HCT116 (cell line): ENCODE measurements around the gene XKR3. TPM values are rescaled to one million over a fixed set of nuclear protein-coding genes. Genes with fewer than 3 reads are reported as not detected.
"Not testable (repeated sequence)": the region's sequence is repeated elsewhere in the genome, so short reads cannot be mapped to it uniquely, and the experiment has no call there.

Source experiments
- ATAC-seq: fragments of 200-7000 bp; cut with Tn5 transposase; 2 replicates; pipeline ENCODE4 v1.9.1; 2020; ENCODE audit warnings: mild to moderate bottlenecking, moderate library complexity
- BruUV-seq: library from RNA; stranded (reverse); fragments of 400-500 nt; replicated peaks from 2 replicates; lab custom pipeline; 2021; lab: Mats Ljungman, UMichigan
- CTCF ChIA-PET: fragments of 300-600 bp; sonication (Branson Sonifier 250); formaldehyde crosslinking; loops from one replicate; lab custom pipeline; 2021; ENCODE audit warnings: antibody characterized with exemption; lab: Charles Lee
- POLR2A ChIA-PET: fragments of 300-600, 350-600 bp; sonication (Branson Sonifier 250); formaldehyde crosslinking; loops from one replicate; lab custom pipeline; 2021; ENCODE audit warnings: antibody characterized with exemption; lab: Charles Lee
- RAD21 ChIA-PET, 2 experiments: fragments of 300-600 bp; sonication (Branson Sonifier 250); formaldehyde crosslinking; loops; one replicate each; lab custom pipeline; 2023; ENCODE audit warnings: low total read pairs in 2 of 2; ENCODE audit not compliant: uncharacterized antibody in 2 of 2, unreplicated experiment in 2 of 2, low non-redundant PET in 1 of 2; lab: Charles Lee
- DNase-seq: peaks from one replicate; pipeline ENCODE4 v3.0.0-alpha.2; 2010; ENCODE audit warnings: low read depth, low spot score
- H2AFZ ChIP-seq: fragments of 200-600 bp; shearing (Covaris generic), sonication (generic); 2 replicates; pipeline ENCODE4 v1.6.1; 2017; ENCODE audit warnings: low read depth, mixed run types, mixed read lengths, antibody characterized with exemption, low read length; ENCODE audit not compliant: poor library complexity, severe bottlenecking
- H3K27ac ChIP-seq: 2 replicates; pipeline ENCODE4 v1.5.1; 2012; ENCODE audit warnings: low read depth, low read length
- H3K27me3 ChIP-seq: fragments of 200-600 bp; sonication (generic); 2 replicates; pipeline ENCODE4 v1.6.1; 2016; ENCODE audit warnings: mixed run types, low read length, mixed read lengths; ENCODE audit not compliant: insufficient read depth
- H3K36me3 ChIP-seq, 2 experiments: fragments of 200-500 bp in 1 of 2; fragments of 200-600 bp in 1 of 2; sonication (Bioruptor generic) in 1 of 2; sonication (generic) in 1 of 2; 2 replicates each; pipeline versions ENCODE4 v1.5.1 to v1.6.1; 2014 to 2016; ENCODE audit warnings: low read length in 2 of 2, inconsistent platforms in 1 of 2, mixed read lengths in 1 of 2, mixed run types in 1 of 2; ENCODE audit not compliant: insufficient read depth in 2 of 2, control insufficient read depth in 1 of 2
- H3K4me1 ChIP-seq, 2 experiments: fragments of 200-600 bp in 1 of 2; sonication (generic) in 1 of 2; 2 replicates each; pipeline versions ENCODE4 v1.5.1 to v1.6.1; 2012 to 2017; ENCODE audit warnings: low read length in 2 of 2, inconsistent platforms in 1 of 2, mild to moderate bottlenecking in 1 of 2, mixed read lengths in 1 of 2, mixed run types in 1 of 2, moderate library complexity in 1 of 2; ENCODE audit not compliant: insufficient read depth in 2 of 2, control insufficient read depth in 1 of 2
- H3K4me2 ChIP-seq: fragments of 200-600 bp; sonication (generic); 2 replicates; pipeline ENCODE4 v1.6.1; 2017; ENCODE audit warnings: mixed run types, low read length, mixed read lengths
- H3K4me3 ChIP-seq, 2 experiments: fragments of 200-600 bp in 1 of 2; sonication (generic) in 1 of 2; replicated peaks in 1 of 2; 2 replicates each; pipeline ENCODE4 v1.5.1; 2011 to 2016; ENCODE audit warnings: low read length in 2 of 2, control low read depth in 1 of 2, low read depth in 1 of 2, mild to moderate bottlenecking in 1 of 2, mixed read lengths in 1 of 2, mixed run types in 1 of 2
- H3K79me2 ChIP-seq: fragments of 200-600 bp; sonication (generic); 2 replicates; pipeline ENCODE4 v1.6.1; 2017; ENCODE audit warnings: mild to moderate bottlenecking, mixed run types, low read length, moderate library complexity, mixed read lengths; ENCODE audit not compliant: insufficient read depth
- H3K9ac ChIP-seq: fragments of 200-600 bp; sonication (generic); 2 replicates; pipeline ENCODE4 v1.6.1; 2016; ENCODE audit warnings: low read length, mixed read lengths
- H3K9me2 ChIP-seq: fragments of 200-600 bp; sonication (generic), shearing (Covaris generic); 2 replicates; pipeline ENCODE4 v1.6.1; 2017; ENCODE audit warnings: mixed run types, mild to moderate bottlenecking, moderate library complexity; ENCODE audit not compliant: insufficient read depth
- H3K9me3 ChIP-seq, 2 experiments: fragments of 200-500 bp in 1 of 2; fragments of 200-600 bp in 1 of 2; sonication (Bioruptor generic) in 1 of 2; sonication (generic) in 1 of 2; 2 replicates each; pipeline ENCODE4 v1.6.1; 2014 to 2017; ENCODE audit warnings: low read length in 2 of 2, mixed read lengths in 2 of 2, inconsistent platforms in 1 of 2, low read depth in 1 of 2, mild to moderate bottlenecking in 1 of 2, mixed run types in 1 of 2, moderate library complexity in 1 of 2; ENCODE audit not compliant: control insufficient read depth in 1 of 2, insufficient read depth in 1 of 2
- H4K20me1 ChIP-seq: fragments of 200-600 bp; sonication (generic), shearing (Covaris generic); 2 replicates; pipeline ENCODE4 v1.6.1; 2017; ENCODE audit warnings: mixed run types, mild to moderate bottlenecking, moderate library complexity; ENCODE audit not compliant: insufficient read depth
- CBX3 ChIP-seq: IDR thresholded peaks from 2 replicates; pipeline ENCODE4 v1.6.1; 2012; ENCODE audit warnings: low read depth
- CEBPB ChIP-seq: IDR thresholded peaks from 2 replicates; pipeline ENCODE4 v1.6.1; 2012; ENCODE audit warnings: low read depth
- EGR1 ChIP-seq: IDR thresholded peaks from 2 replicates; pipeline ENCODE4 v1.6.1; 2012; ENCODE audit warnings: low read depth
- EZH2 ChIP-seq: fragments of 200-600 bp; sonication (generic); IDR thresholded peaks from 2 replicates; pipeline ENCODE4 v1.6.1; 2017; ENCODE audit warnings: antibody characterized with exemption, mixed run types
- EZH2phosphoT487 ChIP-seq: fragments of 200-600 bp; IDR thresholded peaks from 2 replicates; pipeline ENCODE4 v1.6.1; 2018; ENCODE audit warnings: antibody characterized with exemption, borderline replicate concordance
- FOSL1 ChIP-seq: IDR thresholded peaks from 2 replicates; pipeline ENCODE4 v1.6.1; 2012; ENCODE audit warnings: low read depth
- JUND ChIP-seq: IDR thresholded peaks from 2 replicates; pipeline ENCODE4 v1.6.1; 2012
- POLR2A ChIP-seq: IDR thresholded peaks from 2 replicates; pipeline ENCODE4 v1.7.0; 2011; ENCODE audit warnings: borderline replicate concordance; ENCODE audit not compliant: insufficient read depth, insufficient read length; ENCODE audit errors: extremely low read depth
- RAD21 ChIP-seq: IDR thresholded peaks from 2 replicates; pipeline ENCODE4 v1.6.1; 2012; ENCODE audit warnings: low read depth, mild to moderate bottlenecking
- SIN3A ChIP-seq: IDR thresholded peaks from 2 replicates; pipeline ENCODE4 v1.6.1; 2012; ENCODE audit warnings: low read depth
- SRF ChIP-seq: IDR thresholded peaks from 2 replicates; pipeline ENCODE4 v1.6.1; 2012; ENCODE audit warnings: low read depth
- TCF7L2 ChIP-seq: IDR thresholded peaks from 2 replicates; pipeline ENCODE4 v1.7.0; 2011; ENCODE audit warnings: borderline replicate concordance, inconsistent platforms; ENCODE audit not compliant: insufficient read depth, insufficient read length; ENCODE audit errors: extremely low read depth
- YY1 ChIP-seq: IDR thresholded peaks from 2 replicates; pipeline ENCODE4 v1.6.1; 2011; ENCODE audit warnings: low read length, low read depth, moderate library complexity, mild to moderate bottlenecking; ENCODE audit not compliant: insufficient replicate concordance; ENCODE audit errors: extremely low read depth
- intact Hi-C: fragments of 100-400 bp; cut with micrococcal nuclease; formaldehyde crosslinking; loops from 2 replicates; pipeline ENCODE4 v1.10.0; 2022
- total RNA-seq: library from RNA; stranded (reverse); gene quantifications from one replicate; pipeline ENCODE4 v1.2.1, GENCODE V29; 2021; ENCODE audit not compliant: unreplicated experiment
- TF ChIP-seq, protein P1 (sequence below): IDR thresholded peaks from 2 replicates; pipeline ENCODE4 v1.6.1; 2012
- TF ChIP-seq, protein P2 (sequence below): IDR thresholded peaks from 2 replicates; pipeline ENCODE4 v1.6.1; 2011; ENCODE audit warnings: mild to moderate bottlenecking, low read length, moderate library complexity; ENCODE audit not compliant: insufficient replicate concordance; ENCODE audit errors: extremely low read depth
- TF ChIP-seq, protein P3 (sequence below): IDR thresholded peaks from 2 replicates; pipeline ENCODE4 v1.6.1; 2012; ENCODE audit warnings: low read depth

Gene XKR3
- total RNA-seq, 1 experiment from 2014 or later: not detected

DNA sequence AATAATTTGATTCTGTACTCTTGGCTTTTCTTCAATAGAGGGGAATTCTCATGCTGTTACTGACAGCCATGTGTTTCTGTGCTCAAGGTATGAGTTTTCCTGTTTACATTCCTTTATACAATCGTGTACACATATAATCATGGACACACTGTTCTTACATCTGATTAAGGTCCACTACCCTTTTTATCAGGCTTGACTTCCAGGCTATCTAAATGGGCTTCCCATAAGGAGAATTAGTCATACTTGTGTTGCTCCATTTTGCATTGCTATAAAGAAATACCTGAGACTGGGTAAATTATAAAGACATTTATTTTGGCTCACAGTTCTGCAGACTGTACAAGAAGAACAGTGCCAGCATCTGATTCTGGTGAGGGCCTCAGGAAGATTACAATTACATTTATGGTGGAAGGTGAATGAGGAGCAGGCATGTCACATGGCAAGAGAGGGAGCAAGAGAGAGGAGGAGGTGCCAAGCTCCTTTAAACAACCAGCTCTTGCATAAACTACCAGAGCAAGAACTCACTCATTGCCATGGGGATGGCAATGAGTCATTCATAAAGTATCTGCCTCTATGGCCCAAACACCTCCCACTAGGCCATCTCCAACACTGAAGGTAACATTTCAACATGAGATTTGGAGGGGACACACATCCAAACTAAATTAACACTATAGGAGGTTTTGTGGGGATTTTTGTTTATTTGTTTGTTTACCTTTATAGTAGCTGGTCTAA lies 26.2 kb upstream of the XKR3 start:
- ATAC-seq (peak; percentile 93), DNase-seq (peak; percentile 35)
- Histone ChIP-seq H2AFZ (peak overlapping the region; percentile 5), H3K4me2 (peak overlapping the region; percentile 37), H3K4me1 (peaks cover 9 to 12% of the 10 kb centered on the region in 2 experiments)
- H3K4me3 ChIP-seq, H3K9me3 ChIP-seq, H3K27me3 ChIP-seq, CTCF ChIA-PET, RAD21 ChIA-PET, H3K9me2 ChIP-seq, BruUV-seq, H3K79me2 ChIP-seq, H3K27ac ChIP-seq, POLR2A ChIA-PET, H3K9ac ChIP-seq, intact Hi-C loops, H4K20me1 ChIP-seq, H3K36me3 ChIP-seq: not testable (repeated sequence)

DNA sequence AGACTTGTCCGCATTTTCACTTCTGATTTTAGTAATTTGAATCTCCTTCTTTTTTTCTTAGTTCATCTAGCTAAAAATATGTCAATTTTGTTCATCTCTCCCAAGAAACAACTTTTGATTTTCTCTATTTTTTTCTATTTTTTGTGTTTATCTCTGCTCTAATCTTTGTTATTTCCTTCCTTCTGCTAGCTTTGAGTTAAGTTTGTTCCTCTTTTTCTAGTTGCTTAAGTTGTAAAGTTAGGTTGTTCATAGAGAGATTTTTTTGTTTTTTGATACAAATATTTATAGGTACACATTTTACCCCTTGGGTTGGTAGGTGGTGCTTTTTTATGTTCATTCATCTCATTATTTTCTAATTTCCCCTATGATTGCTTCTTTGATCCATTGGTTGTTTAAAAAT lies 22.1 kb upstream of the XKR3 start:
- ChIA-PET RAD21 (no interaction called here), POLR2A (no interaction called here), CTCF (no interaction called here)
- Histone ChIP-seq H3K9me2 (no peaks in the 10 kb centered on the region), H3K9me3 (no peaks in the 10 kb centered on the region), H4K20me1 (no peaks in the 10 kb centered on the region), H3K27ac (no peak overlapping the region), H3K9ac (no peak overlapping the region), H3K27me3 (no peaks in the 10 kb centered on the region), H3K79me2 (no peaks in the 10 kb centered on the region), H3K4me1 (peaks cover 9 to 12% of the 10 kb centered on the region in 2 experiments), H3K36me3 (no peaks in the 10 kb centered on the region), H2AFZ (no peak overlapping the region), H3K4me2 (no peak overlapping the region), H3K4me3 (no peak overlapping the region)
- no peak for DNase-seq
- intact Hi-C loops: no loop called here
- ATAC-seq: no peak
- BruUV-seq: no TSS peak
- TF ChIP-seq JUND (no peak), CEBPB (no peak), RAD21 (no peak), SRF (no peak), YY1 (no peak), EGR1 (no peak), SIN3A (no peak), POLR2A (no peak), TCF7L2 (no peak), EZH2 (no peak), CBX3 (no peak), FOSL1 (no peak), EZH2phosphoT487 (no peak)
- TF ChIP-seq, protein P1, sequence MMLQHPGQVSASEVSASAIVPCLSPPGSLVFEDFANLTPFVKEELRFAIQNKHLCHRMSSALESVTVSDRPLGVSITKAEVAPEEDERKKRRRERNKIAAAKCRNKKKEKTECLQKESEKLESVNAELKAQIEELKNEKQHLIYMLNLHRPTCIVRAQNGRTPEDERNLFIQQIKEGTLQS: no peak
- TF ChIP-seq, protein P2, sequence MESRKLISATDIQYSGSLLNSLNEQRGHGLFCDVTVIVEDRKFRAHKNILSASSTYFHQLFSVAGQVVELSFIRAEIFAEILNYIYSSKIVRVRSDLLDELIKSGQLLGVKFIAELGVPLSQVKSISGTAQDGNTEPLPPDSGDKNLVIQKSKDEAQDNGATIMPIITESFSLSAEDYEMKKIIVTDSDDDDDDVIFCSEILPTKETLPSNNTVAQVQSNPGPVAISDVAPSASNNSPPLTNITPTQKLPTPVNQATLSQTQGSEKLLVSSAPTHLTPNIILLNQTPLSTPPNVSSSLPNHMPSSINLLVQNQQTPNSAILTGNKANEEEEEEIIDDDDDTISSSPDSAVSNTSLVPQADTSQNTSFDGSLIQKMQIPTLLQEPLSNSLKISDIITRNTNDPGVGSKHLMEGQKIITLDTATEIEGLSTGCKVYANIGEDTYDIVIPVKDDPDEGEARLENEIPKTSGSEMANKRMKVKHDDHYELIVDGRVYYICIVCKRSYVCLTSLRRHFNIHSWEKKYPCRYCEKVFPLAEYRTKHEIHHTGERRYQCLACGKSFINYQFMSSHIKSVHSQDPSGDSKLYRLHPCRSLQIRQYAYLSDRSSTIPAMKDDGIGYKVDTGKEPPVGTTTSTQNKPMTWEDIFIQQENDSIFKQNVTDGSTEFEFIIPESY: no peak
- TF ChIP-seq, protein P3, sequence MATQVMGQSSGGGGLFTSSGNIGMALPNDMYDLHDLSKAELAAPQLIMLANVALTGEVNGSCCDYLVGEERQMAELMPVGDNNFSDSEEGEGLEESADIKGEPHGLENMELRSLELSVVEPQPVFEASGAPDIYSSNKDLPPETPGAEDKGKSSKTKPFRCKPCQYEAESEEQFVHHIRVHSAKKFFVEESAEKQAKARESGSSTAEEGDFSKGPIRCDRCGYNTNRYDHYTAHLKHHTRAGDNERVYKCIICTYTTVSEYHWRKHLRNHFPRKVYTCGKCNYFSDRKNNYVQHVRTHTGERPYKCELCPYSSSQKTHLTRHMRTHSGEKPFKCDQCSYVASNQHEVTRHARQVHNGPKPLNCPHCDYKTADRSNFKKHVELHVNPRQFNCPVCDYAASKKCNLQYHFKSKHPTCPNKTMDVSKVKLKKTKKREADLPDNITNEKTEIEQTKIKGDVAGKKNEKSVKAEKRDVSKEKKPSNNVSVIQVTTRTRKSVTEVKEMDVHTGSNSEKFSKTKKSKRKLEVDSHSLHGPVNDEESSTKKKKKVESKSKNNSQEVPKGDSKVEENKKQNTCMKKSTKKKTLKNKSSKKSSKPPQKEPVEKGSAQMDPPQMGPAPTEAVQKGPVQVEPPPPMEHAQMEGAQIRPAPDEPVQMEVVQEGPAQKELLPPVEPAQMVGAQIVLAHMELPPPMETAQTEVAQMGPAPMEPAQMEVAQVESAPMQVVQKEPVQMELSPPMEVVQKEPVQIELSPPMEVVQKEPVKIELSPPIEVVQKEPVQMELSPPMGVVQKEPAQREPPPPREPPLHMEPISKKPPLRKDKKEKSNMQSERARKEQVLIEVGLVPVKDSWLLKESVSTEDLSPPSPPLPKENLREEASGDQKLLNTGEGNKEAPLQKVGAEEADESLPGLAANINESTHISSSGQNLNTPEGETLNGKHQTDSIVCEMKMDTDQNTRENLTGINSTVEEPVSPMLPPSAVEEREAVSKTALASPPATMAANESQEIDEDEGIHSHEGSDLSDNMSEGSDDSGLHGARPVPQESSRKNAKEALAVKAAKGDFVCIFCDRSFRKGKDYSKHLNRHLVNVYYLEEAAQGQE: no peak
